OCI-LY1 (cell line): ENCODE data around the gene RLBP1.

Experiments
- H2AFZ ChIP-seq: fragments of 200-600 bp; sonication (generic), shearing (Covaris generic); 2 replicates; pipeline ENCODE4 v1.6.0; 2014; ENCODE audit warnings: antibody characterized with exemption, mild to moderate bottlenecking, low read length
- H3F3A ChIP-seq: fragments of 200-600 bp; sonication (generic), shearing (Covaris generic); 2 replicates; pipeline ENCODE4 v1.6.0; 2014; ENCODE audit warnings: mild to moderate bottlenecking, antibody characterized with exemption, low read length, moderate library complexity; ENCODE audit not compliant: insufficient read depth
- H3K27ac ChIP-seq: fragments of 200-600 bp; sonication (generic); 2 replicates; pipeline ENCODE4 v1.5.1; 2014; ENCODE audit warnings: low read length, mixed run types, mild to moderate bottlenecking, low read depth; ENCODE audit not compliant: poor library complexity, severe bottlenecking
- H3K27me3 ChIP-seq: fragments of 200-600 bp; sonication (generic); 2 replicates; pipeline ENCODE4 v1.6.0; 2014; ENCODE audit warnings: antibody characterized with exemption, mild to moderate bottlenecking, low read length, moderate library complexity; ENCODE audit not compliant: insufficient read depth
- H3K36me3 ChIP-seq: fragments of 200-600 bp; sonication (generic); 2 replicates; pipeline ENCODE4 v1.6.1; 2014; ENCODE audit warnings: mild to moderate bottlenecking, antibody characterized with exemption, low read length, moderate library complexity, mixed read lengths; ENCODE audit not compliant: insufficient read depth
- H3K4me1 ChIP-seq: fragments of 200-600 bp; sonication (generic); 2 replicates; pipeline ENCODE4 v1.5.1; 2014; ENCODE audit warnings: mild to moderate bottlenecking, low read length, moderate library complexity; ENCODE audit not compliant: insufficient read depth, severe bottlenecking
- H3K4me2 ChIP-seq: fragments of 200-600 bp; sonication (generic), shearing (Covaris generic); 2 replicates; pipeline ENCODE4 v1.6.1; 2014; ENCODE audit warnings: low read length
- H3K4me3 ChIP-seq: fragments of 200-600 bp; sonication (generic); 2 replicates; pipeline ENCODE4 v1.5.1; 2014; ENCODE audit warnings: low read length, low read depth, mild to moderate bottlenecking, mixed read lengths; ENCODE audit not compliant: poor library complexity, severe bottlenecking
- H3K79me2 ChIP-seq: fragments of 200-600 bp; shearing (Covaris generic); 2 replicates; pipeline ENCODE4 v1.6.1; 2016; ENCODE audit warnings: mixed run types, low read length, mixed read lengths; ENCODE audit not compliant: insufficient read depth
- H3K9ac ChIP-seq: fragments of 200-600 bp; sonication (generic), shearing (Covaris generic); 2 replicates; pipeline ENCODE4 v1.6.1; 2014; ENCODE audit warnings: mild to moderate bottlenecking, low read length, mixed read lengths
- H3K9me2 ChIP-seq: fragments of 200-600 bp; sonication (generic), shearing (Covaris generic); 2 replicates; pipeline ENCODE4 v1.6.1; 2014; ENCODE audit warnings: low read depth, mild to moderate bottlenecking, low read length, mixed read lengths
- H3K9me3 ChIP-seq: fragments of 200-600 bp; shearing (Covaris generic); 2 replicates; pipeline ENCODE4 v1.6.1; 2014; ENCODE audit warnings: low read length, mixed read lengths
- H4K20me1 ChIP-seq: fragments of 200-600 bp; sonication (generic), shearing (Covaris generic); 2 replicates; pipeline ENCODE4 v1.6.0; 2016; ENCODE audit warnings: mild to moderate bottlenecking, low read length; ENCODE audit not compliant: insufficient read depth
- CTCF ChIP-seq: fragments of 200-600 bp; sonication (generic), shearing (Covaris generic); IDR thresholded peaks from 2 replicates; pipeline ENCODE4 v1.5.1; 2017; ENCODE audit warnings: mild to moderate bottlenecking, antibody characterized with exemption, low read length, moderate library complexity, mixed read lengths
- EZH2 ChIP-seq: fragments of 200-600 bp; sonication (generic), shearing (Covaris generic); IDR thresholded peaks from 2 replicates; pipeline ENCODE4 v1.8.0; 2017; ENCODE audit warnings: borderline replicate concordance, mixed run types, mild to moderate bottlenecking, antibody characterized with exemption, low read length, moderate library complexity, mixed read lengths

Gene RLBP1

GRCh38 chr15:89167267-89168176 is 53.9 kb downstream of the RLBP1 start:
- no peaks in the 10 kb centered on the region for H3K9me2 ChIP-seq
- no peak overlapping the region for H3K9ac ChIP-seq
- no peaks in the 10 kb centered on the region for H4K20me1 ChIP-seq
- H2AFZ ChIP-seq, result no peak overlapping the region
- H3K36me3 ChIP-seq, result peaks cover 13% of the 10 kb centered on the region; the same call in 1 of the 2 replicates
- H3F3A ChIP-seq, result no peaks in the 10 kb centered on the region
- no peaks in the 10 kb centered on the region for H3K4me1 ChIP-seq
- no peaks in the 10 kb centered on the region for H3K79me2 ChIP-seq
- no peak overlapping the region for H3K4me2 ChIP-seq
- no peak overlapping the region for H3K4me3 ChIP-seq
- H3K27me3 ChIP-seq, result no peaks in the 10 kb centered on the region
- no peak for TF ChIP-seq CTCF
- no peak for TF ChIP-seq EZH2
- H3K27ac ChIP-seq, result no peak overlapping the region
- H3K9me3 ChIP-seq, result no peaks in the 10 kb centered on the region

GRCh38 chr15:89165677-89166076 is 55.7 kb downstream of the RLBP1 start:
- no peak overlapping the region for H3K9ac ChIP-seq

GRCh38 chr15:89164712-89165211 is 56.6 kb downstream of the RLBP1 start:
- Histone ChIP-seq H3K4me2 (no peak overlapping the region), H3K27ac (no peak overlapping the region), H2AFZ (no peak overlapping the region), H3F3A (no peaks in the 10 kb centered on the region), H3K4me1 (no peaks in the 10 kb centered on the region), H4K20me1 (no peaks in the 10 kb centered on the region), H3K9ac (no peak overlapping the region), H3K9me2 (no peaks in the 10 kb centered on the region), H3K36me3 (peaks cover 17% of the 10 kb centered on the region; the same call in 1 of the 2 replicates), H3K4me3 (no peak overlapping the region), H3K9me3 (no peaks in the 10 kb centered on the region), H3K79me2 (no peaks in the 10 kb centered on the region), H3K27me3 (no peaks in the 10 kb centered on the region)
- TF ChIP-seq CTCF (no peak), EZH2 (no peak)

More at GRCh38 chr15:89165677-89166076, 55.7 kb downstream of the RLBP1 start:
- Histone ChIP-seq H3K4me2 (no peak overlapping the region), H3K9me2 (no peaks in the 10 kb centered on the region), H3K9me3 (no peaks in the 10 kb centered on the region), H2AFZ (no peak overlapping the region), H4K20me1 (no peaks in the 10 kb centered on the region), H3F3A (no peaks in the 10 kb centered on the region), H3K27ac (no peak overlapping the region), H3K4me1 (no peaks in the 10 kb centered on the region), H3K36me3 (peaks cover 13% of the 10 kb centered on the region; the same call in 1 of the 2 replicates), H3K27me3 (no peaks in the 10 kb centered on the region), H3K79me2 (no peaks in the 10 kb centered on the region), H3K4me3 (no peak overlapping the region)
- TF ChIP-seq EZH2 (no peak), CTCF (no peak)
